Upper lobe of right lung (tissue), 1 donor: ENCODE data around the gene UAP1L1. TPM values are rescaled to one million over a fixed set of nuclear protein-coding genes. Genes with fewer than 3 reads are reported as not detected.

Experiments
- ATAC-seq: fragments of 200-7000 bp; cut with Tn5 transposase; one replicate; pipeline ENCODE4 v1.9.1; 2020; ENCODE audit warnings: mild to moderate bottlenecking, moderate library complexity
- DNase-seq: peaks from one replicate; pipeline ENCODE4 v3.0.0-alpha.2; 2020
- H3K27ac ChIP-seq: fragments of 200-600 bp; one replicate; pipeline ENCODE4 v1.8.0; 2022
- H3K27me3 ChIP-seq: fragments of 200-600 bp; one replicate; pipeline ENCODE4 v1.8.0; 2022; ENCODE audit warnings: mild to moderate bottlenecking
- H3K36me3 ChIP-seq: fragments of 200-600 bp; one replicate; pipeline ENCODE4 v1.8.0; 2022
- H3K4me1 ChIP-seq: fragments of 200-600 bp; one replicate; pipeline ENCODE4 v1.8.0; 2022
- H3K4me3 ChIP-seq: fragments of 200-600 bp; one replicate; pipeline ENCODE4 v1.8.0; 2022; ENCODE audit warnings: mild to moderate bottlenecking
- H3K9me3 ChIP-seq: fragments of 200-600 bp; one replicate; pipeline ENCODE4 v1.8.0; 2022
- intact Hi-C: fragments of 100-400 bp; cut with DNase I; formaldehyde crosslinking; loops from one replicate; pipeline ENCODE4 v1.11.0; 2022
- total RNA-seq: library from RNA; stranded (reverse); fragmentation: NEBNext Ultra II Directional; extraction: Animal tissue kit (Norgen Biotek cat#: 25700); gene quantifications from one replicate; pipeline ENCODE4 v1.2.1, GENCODE V29; 2021
- TF ChIP-seq, protein P1 (sequence below): fragments of 200-600 bp; IDR thresholded peaks from one replicate; pipeline ENCODE4 v1.8.0; 2022; ENCODE audit warnings: antibody characterized with exemption
- donor health status: DM: no; HTN: yes; CAD: no; lungs with severe emphysema.

Gene UAP1L1
- total RNA-seq, 1 donor from 2014 or later, result 30.7 TPM

DNA sequence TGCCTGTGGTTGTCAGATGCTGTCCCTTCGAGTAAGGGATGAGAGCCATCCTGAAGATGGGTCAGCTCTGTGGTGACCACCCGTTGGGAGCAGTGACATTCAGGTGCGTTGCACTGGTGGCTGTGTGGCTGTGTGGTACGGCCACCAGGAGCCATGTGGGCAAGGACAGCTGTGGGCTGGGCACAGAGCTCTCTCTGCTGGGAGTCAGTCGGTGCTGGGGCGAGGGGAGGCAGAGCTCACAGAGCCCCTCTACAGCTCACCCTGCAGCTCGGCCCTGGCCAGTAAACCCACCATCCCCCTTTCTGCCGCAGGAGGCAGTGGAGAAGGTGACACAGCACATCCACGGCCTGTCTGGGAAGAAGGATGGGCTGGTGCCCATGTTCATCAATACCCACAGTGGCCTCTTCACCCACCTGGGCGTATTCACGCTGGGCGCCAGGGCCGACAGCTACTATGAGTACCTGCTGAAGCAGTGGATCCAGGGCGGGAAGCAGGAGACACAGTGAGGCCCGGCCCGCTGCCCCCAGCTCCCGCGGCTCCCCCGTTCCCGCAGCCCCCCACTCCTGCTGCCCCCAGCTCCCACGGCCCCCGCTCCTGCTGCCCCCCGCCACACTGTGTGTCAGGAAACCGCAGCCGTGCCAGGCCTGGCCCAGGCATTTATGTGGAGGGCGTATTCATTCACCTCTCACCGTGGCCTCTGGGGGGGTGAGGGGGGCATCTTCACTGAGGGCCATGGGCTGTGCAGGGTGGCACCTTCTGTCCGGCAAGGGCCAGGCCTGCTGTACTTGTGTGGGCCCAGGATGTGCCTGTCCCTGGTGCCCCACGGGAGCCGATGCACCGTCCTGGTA is 28.7 kb downstream of the UAP1L1 start:
- Histone ChIP-seq H3K9me3 (no peaks in the 10 kb centered on the region), H3K27ac (no peak overlapping the region), H3K36me3 (peaks cover 80% of the 10 kb centered on the region), H3K4me3 (no peak overlapping the region), H3K4me1 (no peaks in the 10 kb centered on the region), H3K27me3 (no peaks in the 10 kb centered on the region)
- intact Hi-C loops, result no loop called here
- ATAC-seq (no peak), DNase-seq (no peak)
- TF ChIP-seq, protein P1, sequence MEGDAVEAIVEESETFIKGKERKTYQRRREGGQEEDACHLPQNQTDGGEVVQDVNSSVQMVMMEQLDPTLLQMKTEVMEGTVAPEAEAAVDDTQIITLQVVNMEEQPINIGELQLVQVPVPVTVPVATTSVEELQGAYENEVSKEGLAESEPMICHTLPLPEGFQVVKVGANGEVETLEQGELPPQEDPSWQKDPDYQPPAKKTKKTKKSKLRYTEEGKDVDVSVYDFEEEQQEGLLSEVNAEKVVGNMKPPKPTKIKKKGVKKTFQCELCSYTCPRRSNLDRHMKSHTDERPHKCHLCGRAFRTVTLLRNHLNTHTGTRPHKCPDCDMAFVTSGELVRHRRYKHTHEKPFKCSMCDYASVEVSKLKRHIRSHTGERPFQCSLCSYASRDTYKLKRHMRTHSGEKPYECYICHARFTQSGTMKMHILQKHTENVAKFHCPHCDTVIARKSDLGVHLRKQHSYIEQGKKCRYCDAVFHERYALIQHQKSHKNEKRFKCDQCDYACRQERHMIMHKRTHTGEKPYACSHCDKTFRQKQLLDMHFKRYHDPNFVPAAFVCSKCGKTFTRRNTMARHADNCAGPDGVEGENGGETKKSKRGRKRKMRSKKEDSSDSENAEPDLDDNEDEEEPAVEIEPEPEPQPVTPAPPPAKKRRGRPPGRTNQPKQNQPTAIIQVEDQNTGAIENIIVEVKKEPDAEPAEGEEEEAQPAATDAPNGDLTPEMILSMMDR, result no peak

DNA sequence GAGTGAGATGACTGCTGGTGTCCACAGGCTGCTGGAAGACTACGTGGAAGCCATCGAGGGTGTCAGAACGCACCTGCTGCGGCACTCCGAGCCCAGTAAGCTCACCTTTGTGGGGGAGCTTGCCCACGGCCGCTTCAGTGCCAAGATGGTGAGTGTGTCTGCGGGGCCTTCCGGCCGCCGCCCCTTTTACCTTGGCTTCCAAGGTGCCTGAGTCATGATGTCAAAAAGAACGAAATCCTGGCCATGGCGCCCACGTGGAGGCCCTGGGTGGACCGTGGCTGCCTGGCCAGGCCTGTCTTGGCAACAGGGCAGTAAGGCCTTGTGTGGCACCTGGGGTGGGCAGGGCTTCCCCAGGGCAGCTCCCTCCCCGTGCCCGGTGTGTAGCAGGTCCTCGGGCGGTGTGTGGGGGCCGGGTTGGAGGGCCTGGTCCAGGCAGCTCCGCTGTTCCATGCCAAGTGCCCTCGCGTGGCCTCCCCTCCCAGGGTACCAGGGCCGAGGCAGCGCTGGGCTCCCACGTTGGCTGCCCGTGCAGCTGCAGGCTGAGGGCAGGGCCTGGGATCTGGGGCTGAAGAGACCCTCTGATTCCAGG is 29.4 kb downstream of the UAP1L1 start:
- H3K36me3 ChIP-seq, result peaks cover 73% of the 10 kb centered on the region
- DNase-seq, result no peak
- no peaks in the 10 kb centered on the region for H3K27me3 ChIP-seq
- ATAC-seq, result no peak
- TF ChIP-seq, protein P1, result no peak
- H3K4me1 ChIP-seq, result no peaks in the 10 kb centered on the region
- H3K4me3 ChIP-seq, result no peak overlapping the region
- intact Hi-C loops, result no loop called here
- no peak overlapping the region for H3K27ac ChIP-seq
- no peaks in the 10 kb centered on the region for H3K9me3 ChIP-seq

DNA sequence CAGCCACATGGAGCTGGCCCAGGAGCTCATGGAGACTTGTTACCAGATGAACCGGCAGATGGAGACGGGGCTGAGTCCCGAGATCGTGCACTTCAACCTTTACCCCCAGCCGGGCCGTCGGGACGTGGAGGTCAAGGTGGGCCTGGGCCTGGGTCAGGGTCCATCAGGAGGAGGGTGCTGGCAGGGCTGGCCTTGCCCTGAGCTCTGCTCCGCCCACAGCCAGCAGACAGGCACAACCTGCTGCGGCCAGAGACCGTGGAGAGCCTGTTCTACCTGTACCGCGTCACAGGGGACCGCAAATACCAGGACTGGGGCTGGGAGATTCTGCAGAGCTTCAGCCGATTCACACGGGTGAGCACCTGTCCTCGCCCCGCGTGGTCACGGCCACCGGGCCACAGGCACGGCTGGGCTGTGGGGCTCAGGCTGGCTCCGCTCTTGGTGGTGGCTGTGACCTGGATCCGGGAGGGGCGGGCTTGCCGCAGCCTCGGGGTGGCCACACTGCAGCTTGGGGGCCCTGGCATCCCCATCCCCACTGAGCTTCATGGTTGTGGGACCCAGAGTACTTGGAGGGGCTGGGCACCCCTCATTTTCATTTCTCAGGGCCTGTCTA is 30.1 kb downstream of the UAP1L1 start:
- ATAC-seq (no peak), DNase-seq (no peak)
- Histone ChIP-seq H3K4me3 (no peak overlapping the region), H3K27me3 (no peaks in the 10 kb centered on the region), H3K36me3 (peaks cover 73% of the 10 kb centered on the region), H3K4me1 (no peaks in the 10 kb centered on the region), H3K9me3 (no peaks in the 10 kb centered on the region), H3K27ac (no peak overlapping the region)
- intact Hi-C loops, result no loop called here
- TF ChIP-seq, protein P1, result no peak

DNA sequence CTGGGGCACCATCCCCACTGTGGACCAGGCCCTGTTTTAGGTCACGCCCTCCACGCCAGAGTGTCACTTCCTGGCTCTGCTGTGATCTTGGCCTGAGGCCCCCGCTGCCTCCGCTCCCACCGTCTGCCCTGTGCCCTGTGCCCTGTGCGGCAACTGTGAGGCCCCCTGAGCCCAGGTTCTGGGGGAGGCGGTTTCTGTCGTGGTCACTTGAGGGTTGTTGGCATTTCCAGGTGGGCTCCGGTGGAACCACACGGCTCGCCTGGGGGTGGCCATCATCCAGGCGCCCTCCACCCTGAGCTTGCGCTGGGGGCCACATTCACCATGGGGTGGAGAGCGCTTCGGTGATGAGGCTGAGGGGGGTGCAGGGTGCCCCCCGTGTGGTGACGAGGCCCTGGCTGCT is 30.7 kb downstream of the UAP1L1 start:
- no peak overlapping the region for H3K4me3 ChIP-seq
- no peak overlapping the region for H3K27ac ChIP-seq
- H3K9me3 ChIP-seq, result no peaks in the 10 kb centered on the region
- no peak for ATAC-seq
- no peak for DNase-seq
- TF ChIP-seq, protein P1, result no peak
- H3K27me3 ChIP-seq, result no peaks in the 10 kb centered on the region
- H3K36me3 ChIP-seq, result peaks cover 77% of the 10 kb centered on the region
- intact Hi-C loops, result no loop called here
- no peaks in the 10 kb centered on the region for H3K4me1 ChIP-seq

DNA sequence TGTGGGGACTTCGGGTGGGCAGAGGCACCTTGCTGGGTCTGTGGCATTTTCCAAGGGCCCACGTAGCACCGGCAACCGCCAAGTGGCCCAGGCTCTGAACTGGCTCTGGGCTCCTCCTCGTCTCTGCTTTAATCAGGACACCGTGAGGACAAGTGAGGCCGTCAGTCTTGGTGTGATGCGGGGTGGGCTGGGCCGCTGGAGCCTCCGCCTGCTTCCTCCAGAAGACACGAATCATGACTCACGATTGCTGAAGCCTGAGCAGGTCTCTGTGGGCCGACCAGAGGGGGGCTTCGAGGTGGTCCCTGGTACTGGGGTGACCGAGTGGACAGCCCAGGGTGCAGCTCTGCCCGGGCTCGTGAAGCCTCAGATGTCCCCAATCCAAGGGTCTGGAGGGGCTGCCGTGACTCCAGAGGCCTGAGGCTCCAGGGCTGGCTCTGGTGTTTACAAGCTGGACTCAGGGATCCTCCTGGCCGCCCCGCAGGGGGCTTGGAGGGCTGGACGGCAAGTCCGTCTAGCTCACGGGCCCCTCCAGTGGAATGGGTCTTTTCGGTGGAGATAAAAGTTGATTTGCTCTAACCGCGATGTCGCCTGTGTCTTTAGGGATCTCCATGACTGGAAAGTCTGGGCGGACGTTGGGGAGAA is 31.4 kb downstream of the UAP1L1 start:
- TF ChIP-seq, protein P1, result no peak
- Histone ChIP-seq H3K27me3 (no peaks in the 10 kb centered on the region), H3K9me3 (no peaks in the 10 kb centered on the region), H3K27ac (no peak overlapping the region), H3K4me3 (no peak overlapping the region), H3K4me1 (peaks cover 4% of the 10 kb centered on the region), H3K36me3 (peaks cover 74% of the 10 kb centered on the region)
- DNase-seq (no peak), ATAC-seq (no peak)
- intact Hi-C loops, result no loop called here
